Erythroblast (primary cell): ENCODE results near the gene OR5AN1.

Source experiments
- GATA1 ChIP-seq: IDR thresholded peaks from 2 replicates; pipeline ENCODE4 v1.6.1; 2011; ENCODE audit warnings: low read depth, mild to moderate bottlenecking, control low read depth, low read length, moderate library complexity
- POLR2A ChIP-seq: IDR thresholded peaks from 2 replicates; pipeline ENCODE4 v1.6.1; 2011; ENCODE audit warnings: mild to moderate bottlenecking, low read length

- TF ChIP-seq POLR2A (no peak), GATA1 (no peak)
Measured at GRCh38 chr11:59413646-59414045, 55.0 kb downstream of the OR5AN1 start.
